Stimulated activated CD8-positive, alpha-beta memory T cell treated with anti-CD3 and anti-CD28 coated beads, Interleukin-12 subunit alpha, Interleukin-12 subunit beta, amount 100 ng/mL, for 24 hours (primary cell): ENCODE results near the gene GPR68.
"Not testable (repeated sequence)": the region's sequence is repeated elsewhere in the genome, so short reads cannot be mapped to it uniquely, and the experiment has no call there.

Experiments
- DNase-seq: peaks from one replicate; pipeline ENCODE4 v3.0.0-alpha.2; 2020; ENCODE audit errors: extremely low read depth

Gene GPR68

GRCh38 chr14:91252871-91253794, 8.6 kb upstream of the GPR68 start:
- DNase-seq, result no peak

DNA sequence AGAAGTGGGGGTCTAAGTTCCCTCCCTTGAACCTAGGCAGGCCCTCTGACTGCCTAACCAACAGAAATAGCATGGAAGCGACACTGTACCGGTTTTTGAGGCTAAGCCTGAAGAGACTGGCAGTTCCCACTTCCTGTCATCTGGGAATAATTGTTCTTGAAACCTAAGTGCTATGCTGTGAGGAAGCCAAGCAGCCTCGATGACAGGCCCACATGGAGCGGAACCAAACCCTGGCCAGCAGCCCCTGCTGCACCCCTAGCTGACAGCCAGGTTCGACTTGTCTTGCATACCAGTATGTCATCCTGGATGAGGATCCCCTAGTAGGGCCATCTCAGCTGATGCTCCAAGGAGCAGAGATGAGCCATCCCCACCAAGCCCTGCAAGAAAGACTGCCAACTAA, 6.4 kb upstream of the GPR68 start:
- no peak for DNase-seq

GRCh38 chr14:91249841-91250616, 5.5 kb upstream of the GPR68 start:
- DNase-seq, result no peak

DNA sequence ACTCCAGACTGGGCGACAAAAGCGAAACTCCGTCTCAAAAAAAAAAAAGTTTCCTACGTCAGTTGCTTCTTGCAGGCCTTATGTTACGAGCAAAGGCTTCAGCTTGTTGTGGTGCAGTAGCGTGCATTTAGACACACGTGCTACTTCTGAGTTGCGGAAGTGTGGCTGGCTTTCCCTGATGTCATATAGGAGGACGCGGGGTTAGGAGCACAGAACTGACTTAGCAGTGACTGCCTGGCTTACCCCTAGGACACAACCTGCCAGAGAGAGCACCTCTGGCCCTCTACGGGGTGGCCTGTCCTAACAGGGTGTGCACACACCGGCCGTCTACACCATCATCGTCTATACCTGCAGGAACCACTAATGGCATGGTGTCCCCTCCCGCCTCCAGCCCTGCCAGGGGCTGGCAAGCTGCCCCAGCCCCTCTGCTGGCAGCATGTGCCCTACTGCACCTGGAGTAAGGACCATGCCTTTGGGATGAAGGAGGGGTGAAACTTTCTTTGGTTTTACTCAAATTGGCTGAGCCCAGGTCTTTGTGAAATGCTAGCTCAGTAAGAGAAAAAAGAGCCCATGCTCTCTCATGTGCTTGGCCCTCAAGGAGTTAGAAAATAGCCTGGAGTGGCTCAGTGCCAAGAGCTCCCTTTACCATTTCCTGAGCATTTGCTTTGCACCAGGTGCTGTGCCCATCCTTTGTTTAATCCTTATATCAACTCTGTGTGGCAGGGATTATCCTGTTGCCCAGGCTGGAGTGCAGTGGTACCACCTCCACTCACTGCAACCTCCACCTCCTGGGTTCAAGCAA, 1.7 kb upstream of the GPR68 start:
- no peak for DNase-seq

GRCh38 chr14:91245616-91246015, 1.1 kb upstream of the GPR68 start:
- DNase-seq, result not testable (repeated sequence)

DNA sequence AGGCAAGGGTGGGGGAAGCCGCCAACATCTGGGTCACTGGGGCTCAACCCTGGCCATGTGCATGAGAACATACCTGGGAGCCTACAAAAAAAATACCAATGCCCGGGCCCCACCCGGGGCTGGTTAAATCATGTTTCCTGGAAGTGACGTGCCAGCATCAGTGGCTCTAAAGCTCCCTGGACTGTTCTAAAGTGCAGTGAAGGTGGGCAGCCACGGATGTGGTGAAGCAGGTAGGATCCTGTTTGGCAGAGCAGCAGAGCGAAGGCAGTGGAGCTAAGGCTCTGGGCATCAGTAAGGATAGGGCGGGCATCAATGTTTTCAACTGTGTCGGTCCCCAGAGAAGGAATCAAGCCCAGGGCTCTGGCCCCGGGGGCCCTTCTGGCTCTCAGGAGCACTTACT, 525 bp upstream of the GPR68 start:
- DNase-seq, result no peak

DNA sequence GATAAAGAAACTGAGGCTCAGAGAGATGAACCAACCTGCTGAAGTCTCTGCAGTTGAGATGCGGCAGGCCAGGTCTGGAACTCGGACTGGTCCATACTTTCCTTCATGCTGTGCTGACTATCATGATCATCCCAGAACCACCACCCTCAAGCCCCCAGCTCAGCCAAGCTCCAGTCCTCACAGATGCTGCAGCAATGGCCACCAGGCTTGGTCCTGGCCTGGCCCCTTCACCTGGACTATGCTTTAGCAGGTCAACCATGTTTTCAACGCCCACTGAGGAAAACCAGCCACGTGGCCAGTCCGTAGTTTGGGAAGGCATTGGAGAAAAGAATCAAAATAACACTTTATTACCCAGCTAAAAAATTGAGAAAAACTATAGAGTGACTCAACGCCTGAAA, 1.4 kb downstream of the GPR68 start:
- DNase-seq, result no peak

GRCh38 chr14:91242635-91243034, 1.9 kb downstream of the GPR68 start:
- no peak for DNase-seq

GRCh38 chr14:91241863-91242262, 2.6 kb downstream of the GPR68 start:
- DNase-seq, result no peak

GRCh38 chr14:91238661-91239060, 5.8 kb downstream of the GPR68 start:
- no peak for DNase-seq

DNA sequence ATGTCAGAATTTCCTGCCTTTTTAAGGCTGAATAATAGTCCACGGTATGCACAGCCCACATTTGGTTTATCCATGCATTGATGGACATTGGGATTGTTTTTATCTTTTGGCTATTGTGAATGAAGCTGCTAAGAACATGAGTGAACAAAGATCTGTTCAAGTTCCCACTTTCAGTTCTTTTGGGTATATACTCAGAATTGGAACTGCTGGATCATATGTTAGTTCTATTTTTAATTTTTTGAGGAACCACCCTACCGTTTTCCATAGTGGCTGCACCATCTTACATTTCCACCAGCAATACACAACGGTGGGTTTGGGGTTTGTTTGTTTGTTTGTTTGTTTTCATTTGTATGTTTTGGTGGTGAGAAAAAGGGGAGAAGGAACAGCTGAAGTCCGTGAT, 6.4 kb downstream of the GPR68 start:
- no peak for DNase-seq

- DNase-seq, result no peak
Measured at GRCh38 chr14:91237219-91237618, 7.3 kb downstream of the GPR68 start.

DNA sequence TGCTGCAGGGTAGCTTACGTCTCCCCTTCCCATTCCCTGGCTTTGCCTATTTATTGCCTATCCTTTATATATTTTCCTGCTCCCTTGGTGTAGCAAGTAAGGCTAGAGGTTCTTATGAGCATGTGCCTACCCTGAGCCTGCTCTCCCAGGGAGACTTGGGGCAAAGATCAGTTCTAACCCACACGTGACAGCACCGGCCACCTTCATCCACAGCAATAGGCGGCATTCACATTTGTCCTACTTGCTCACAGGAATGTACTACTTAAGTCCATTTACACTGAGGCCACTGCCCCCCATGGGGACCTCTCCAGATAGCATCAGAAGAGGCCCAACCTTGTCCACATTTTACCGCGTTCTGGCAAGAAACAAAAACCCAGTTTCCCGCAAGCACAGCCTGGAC, 8.7 kb downstream of the GPR68 start:
- DNase-seq, result no peak

- DNase-seq, result no peak
Measured at GRCh38 chr14:91234791-91235114, 9.8 kb downstream of the GPR68 start.

GRCh38 chr14:91233936-91234790, 10.3 kb downstream of the GPR68 start:
- no peak for DNase-seq

- no peak for DNase-seq
Measured at GRCh38 chr14:91232603-91233002, 11.9 kb downstream of the GPR68 start.

GRCh38 chr14:91232052-91232451, 12.5 kb downstream of the GPR68 start:
- no peak for DNase-seq

DNA sequence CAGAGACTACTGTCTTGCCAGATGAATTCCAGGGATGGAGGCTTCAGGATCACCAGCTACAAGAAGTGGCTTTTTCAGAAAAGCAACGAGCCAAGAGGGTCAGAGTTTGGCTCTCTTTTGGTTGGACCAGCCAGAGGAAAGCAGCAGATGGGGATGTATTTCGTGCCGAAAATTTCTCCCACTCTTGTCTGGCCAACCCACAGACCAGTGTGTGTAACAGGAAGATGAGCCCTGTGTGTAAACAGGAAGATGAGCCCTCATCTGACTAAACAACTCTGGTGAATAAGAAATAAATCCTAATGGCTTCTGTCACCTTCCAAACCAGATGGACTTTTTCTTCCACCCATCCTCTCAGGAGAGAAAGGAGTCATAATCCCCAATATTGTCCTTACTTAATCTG, 13.1 kb downstream of the GPR68 start:
- DNase-seq, result no peak

DNA sequence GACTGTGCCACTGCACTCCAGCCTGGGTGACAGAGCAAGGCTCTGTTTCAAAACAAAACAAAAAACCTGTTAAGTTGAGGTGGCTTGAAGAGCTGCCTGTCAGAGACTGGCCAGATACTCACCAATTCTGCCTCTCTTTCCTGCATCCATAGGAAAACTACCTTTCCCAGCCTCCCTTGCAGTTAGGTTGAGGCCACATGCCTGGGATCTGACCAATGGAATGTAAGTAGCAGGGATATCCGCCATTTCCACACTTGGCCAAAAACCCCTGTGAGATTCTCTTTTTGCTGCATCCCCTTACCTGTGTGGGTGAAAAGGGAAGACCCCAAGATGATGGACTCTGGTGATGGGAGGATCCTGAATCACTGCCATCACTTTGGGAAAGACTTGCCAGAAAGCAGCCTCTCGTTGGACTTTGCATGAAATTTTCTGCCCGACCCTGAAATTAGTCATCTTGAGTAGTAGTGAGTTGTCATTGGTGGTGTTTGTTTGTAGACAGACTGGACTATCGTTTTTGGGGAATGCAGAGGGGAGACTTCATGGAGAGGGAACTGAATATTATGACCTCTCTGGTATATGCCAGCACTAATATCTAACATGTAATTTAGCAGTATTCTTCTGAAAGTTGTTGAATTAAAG, 14.0 kb downstream of the GPR68 start:
- DNase-seq, result no peak

DNA sequence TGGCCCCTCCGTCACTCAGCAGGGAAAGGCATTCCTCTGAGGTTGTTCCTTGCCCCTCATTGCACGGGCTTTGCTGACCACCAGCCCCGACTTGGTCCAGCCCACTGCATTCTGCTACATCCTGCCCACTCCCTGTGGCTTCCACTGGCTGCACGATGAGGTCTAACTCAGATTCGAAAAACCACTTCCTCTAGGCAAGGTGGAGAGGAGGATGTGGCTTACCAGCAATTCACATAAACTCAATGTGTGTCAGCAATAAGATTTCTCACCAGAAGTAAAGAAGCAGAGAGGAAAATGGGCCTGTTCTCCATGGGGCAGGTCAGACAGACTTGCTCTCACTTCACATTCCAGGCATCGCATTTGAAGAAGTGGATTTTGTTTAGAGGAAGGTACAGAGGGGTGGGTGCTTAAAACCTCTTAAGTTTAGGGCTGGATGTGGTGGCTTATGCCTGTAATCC, 14.7 kb downstream of the GPR68 start:
- DNase-seq, result no peak

DNA sequence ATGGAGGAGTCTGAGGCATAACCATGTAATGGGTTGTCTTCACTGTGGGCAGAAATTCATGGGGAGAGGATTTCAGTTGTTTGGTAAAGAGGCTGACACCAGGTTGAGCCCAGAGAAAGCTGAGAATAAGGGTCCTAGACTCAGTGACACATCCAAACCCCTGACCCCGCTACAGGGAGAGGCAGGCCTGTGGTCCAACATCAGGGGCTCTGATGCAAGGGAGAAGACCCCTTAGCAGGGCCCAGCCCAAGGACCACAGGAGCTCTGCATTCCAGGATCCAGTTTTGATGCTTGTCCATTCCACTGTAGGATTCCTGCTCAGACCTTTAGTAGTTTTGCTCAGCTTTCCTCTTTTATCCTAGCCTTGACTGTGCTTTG, 15.5 kb downstream of the GPR68 start:
- no peak for DNase-seq
